Stimulated activated CD8-positive, alpha-beta memory T cell treated with anti-CD3 and anti-CD28 coated beads, Interleukin-12 subunit alpha, Interleukin-12 subunit beta, amount 100 ng/mL, for 24 hours (primary cell): ENCODE data around the gene KRTAP2-3.
"Not testable (repeated sequence)": the region's sequence is repeated elsewhere in the genome, so short reads cannot be mapped to it uniquely, and the experiment has no call there.

Experiments
- DNase-seq: peaks from one replicate; pipeline ENCODE4 v3.0.0-alpha.2; 2020; ENCODE audit errors: extremely low read depth

Gene KRTAP2-3

GRCh38 chr17:41067281-41067680 lies 7.4 kb upstream of the KRTAP2-3 start:
- no peak for DNase-seq

DNA sequence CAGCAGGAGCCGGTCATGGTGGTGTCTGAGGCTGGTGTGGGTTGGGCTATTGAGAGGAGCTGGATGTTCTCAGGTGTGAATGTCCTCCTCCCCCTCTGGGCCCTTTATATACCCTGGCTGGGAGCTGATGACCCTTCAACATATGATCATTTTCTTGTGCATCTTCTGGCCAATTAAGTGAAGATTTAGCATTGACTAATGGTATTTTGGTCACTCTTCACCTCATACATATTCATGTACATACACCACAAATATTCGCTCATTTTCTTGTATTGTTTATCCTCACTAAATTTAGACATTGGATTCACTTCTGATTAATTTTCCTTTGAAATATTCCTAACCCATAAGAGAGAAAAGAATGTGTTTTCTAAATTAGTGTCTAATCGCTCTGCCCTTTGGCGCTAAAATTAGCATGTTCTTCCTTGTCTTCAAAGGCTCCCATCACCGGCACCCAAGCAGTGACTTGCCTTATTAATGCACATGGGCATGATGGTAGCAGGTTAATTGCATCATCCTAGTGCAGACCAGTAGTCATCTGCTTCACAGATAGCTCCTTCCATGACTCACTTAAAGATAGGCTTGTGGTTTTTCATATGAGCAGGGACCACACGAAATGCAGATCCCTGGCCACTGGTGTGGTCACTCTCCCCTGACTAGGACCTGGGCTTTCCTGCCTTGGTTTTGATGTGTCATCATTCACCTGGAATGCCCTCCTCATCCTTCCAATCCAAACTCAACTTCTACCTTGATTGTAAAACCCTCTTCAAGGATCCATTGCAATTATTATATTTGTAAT lies 6.1 kb upstream of the KRTAP2-3 start, which contains the start of gene KRTAP2-4:
Gene KRTAP2-4 (minus strand): TSS at position 51 of the 796 bp plus-strand sequence. CDS start 34 bp downstream, at position 17.
- no peak for DNase-seq

DNA sequence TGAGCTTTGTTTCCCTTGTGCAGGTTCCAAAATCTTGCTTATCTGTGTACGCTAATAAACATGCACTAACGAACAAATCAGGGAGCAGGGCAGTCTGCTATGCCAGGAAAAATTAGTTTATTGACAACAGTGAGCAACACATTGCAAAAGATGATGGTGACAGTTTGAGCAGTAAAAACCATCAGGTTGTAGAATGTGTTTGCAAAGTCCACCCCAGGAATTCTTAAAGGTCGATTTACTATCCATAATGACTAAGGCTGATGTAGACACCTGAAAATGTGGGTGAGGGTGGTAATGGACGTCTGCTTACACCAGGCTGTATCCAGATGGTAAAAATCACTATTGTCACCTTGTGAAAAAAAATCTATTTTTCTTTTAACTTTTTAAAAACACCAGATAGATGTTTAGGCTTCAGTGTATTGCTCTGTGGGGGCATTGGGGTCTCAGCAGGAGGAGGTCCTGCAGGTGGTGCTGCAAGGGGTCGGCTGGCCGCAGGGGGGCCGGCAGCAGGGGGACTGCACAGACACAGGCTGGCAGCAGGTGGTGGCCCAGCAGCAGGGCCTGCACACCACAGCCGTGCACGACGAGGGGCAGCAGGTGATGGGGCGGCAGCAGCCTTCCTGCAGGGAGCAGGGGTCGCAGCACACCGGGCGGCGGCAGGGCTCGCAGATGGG lies 5.2 kb upstream of the KRTAP2-3 start:
- not testable (repeated sequence) for DNase-seq

DNA sequence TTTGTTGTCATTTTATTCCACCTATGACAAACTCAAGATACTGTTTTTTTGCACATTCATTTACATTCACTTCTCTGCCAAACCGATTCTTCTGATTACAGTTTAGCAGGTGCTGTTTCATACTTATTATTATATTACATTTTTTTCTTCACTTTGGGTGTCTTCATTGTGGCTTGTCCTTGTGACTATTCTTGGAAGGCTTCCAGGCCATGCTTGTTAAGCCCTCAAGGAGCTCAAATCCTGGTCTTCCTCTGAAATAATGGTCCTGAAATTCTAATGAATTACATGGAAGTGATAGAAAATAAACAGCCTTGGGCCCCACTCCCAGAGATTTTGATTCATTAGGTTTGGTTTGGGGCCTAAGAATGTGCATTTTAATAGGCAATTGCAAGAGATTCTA lies 4.4 kb upstream of the KRTAP2-3 start:
- DNase-seq: no peak

- no peak for DNase-seq
Measured at GRCh38 chr17:41063449-41063848, 3.5 kb upstream of the KRTAP2-3 start.

DNA sequence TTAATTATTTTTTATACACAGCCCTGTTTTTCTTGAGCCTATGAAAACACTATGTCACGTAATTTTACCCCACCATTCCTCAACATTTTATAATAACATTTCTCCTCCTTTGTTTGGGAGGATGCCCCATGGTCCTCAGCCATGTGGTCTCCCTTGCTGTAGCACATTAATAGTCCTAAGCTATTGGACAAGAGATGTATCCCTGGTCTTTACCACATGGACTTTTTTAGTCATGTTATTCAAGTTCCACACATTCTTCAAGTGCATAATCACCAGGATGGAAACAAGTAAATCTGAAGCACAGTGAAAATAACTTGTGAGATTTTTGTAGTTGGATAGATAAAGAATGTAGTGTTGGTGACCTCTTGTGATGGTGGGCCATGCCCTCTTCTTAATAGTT lies 2.0 kb upstream of the KRTAP2-3 start:
- DNase-seq: no peak

GRCh38 chr17:41059276-41060051 lies 450 bp downstream of the KRTAP2-3 start:
- DNase-seq: not testable (repeated sequence)

GRCh38 chr17:41058741-41059140 lies 1.2 kb downstream of the KRTAP2-3 start:
- no peak for DNase-seq

DNA sequence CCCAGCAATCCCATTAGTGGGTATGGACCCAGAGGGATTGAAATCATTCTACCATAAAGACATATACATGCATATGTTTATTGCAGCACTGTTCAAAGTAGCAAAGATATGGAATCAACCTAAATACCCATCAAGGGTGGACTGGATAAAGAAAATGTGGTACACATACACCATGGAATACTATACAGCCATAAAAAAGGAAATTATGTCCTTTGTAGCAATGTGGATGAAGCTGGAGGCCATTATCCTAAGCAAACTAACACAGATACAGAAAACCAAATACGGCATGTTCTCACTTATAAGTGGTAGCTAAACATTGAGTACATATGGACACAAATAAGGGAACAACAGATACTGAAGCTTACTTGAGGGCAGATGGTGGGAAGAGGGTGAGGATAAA lies 2.4 kb downstream of the KRTAP2-3 start:
- no peak for DNase-seq

GRCh38 chr17:41055130-41055529 lies 4.8 kb downstream of the KRTAP2-3 start, which contains the start of gene KRTAP2-2:
Gene KRTAP2-2, minus strand, starts transcription at chr17:41055230. Its CDS starts 19 bp downstream, at chr17:41055211.
- DNase-seq: not testable (repeated sequence)

GRCh38 chr17:41054556-41054955 lies 5.4 kb downstream of the KRTAP2-3 start:
- DNase-seq: not testable (repeated sequence)

DNA sequence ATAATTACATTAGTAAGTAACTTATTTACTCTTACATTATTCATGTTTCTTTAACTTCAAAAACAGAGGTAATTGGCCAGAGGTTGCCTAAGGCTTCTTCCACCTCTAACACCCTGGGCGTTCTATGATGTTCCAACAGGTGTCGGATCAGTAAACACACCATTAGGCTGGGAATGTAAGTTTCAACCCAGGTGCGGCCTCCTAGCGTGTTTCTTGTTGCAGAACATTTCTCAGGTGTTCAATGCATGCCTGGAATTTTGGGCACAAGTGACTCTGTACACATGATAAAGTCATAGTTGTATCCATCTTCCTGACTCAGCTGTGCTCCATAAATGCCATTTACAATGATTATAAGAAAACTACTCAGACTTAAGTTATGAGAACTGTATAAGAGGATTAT lies 5.9 kb downstream of the KRTAP2-3 start:
- DNase-seq: no peak

DNA sequence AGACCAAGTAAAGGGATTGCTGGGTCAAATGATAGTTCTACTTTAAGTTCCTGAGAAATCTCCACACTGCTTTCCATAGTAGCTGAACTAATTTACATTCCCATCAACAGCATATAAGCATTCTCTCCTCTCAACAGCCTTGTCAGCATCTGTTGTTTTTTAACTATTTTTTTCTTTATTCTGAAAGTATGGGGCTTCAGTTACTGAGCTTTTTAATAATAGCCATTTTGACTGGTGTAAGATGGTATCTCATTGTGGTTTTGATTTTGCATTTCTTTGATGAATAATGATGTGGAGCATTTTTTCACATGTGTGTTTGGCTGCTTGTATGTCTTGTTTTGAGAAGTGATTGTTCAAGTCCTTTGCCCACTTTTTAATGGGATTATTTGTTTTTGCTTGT lies 7.3 kb downstream of the KRTAP2-3 start:
- DNase-seq: no peak

- DNase-seq: no peak
Measured at GRCh38 chr17:41049110-41049509, 10.8 kb downstream of the KRTAP2-3 start.

GRCh38 chr17:41048441-41048840 lies 11.5 kb downstream of the KRTAP2-3 start:
- no peak for DNase-seq

GRCh38 chr17:41046735-41047465 lies 13.0 kb downstream of the KRTAP2-3 start, which contains the start of gene KRTAP2-1:
Gene KRTAP2-1, minus strand, starts transcription at chr17:41047316. Its CDS starts 49 bp downstream, at chr17:41047267.
- not testable (repeated sequence) for DNase-seq

GRCh38 chr17:41042953-41043352 lies 17.0 kb downstream of the KRTAP2-3 start:
- DNase-seq: no peak

- not testable (repeated sequence) for DNase-seq
Measured at GRCh38 chr17:41040783-41041571, 18.9 kb downstream of the KRTAP2-3 start, which contains the start of gene KRTAP1-1. Gene KRTAP1-1, minus strand, starts transcription at chr17:41041450. Its CDS starts 53 bp downstream, at chr17:41041397.

- no peak for DNase-seq
Measured at GRCh38 chr17:41037853-41038350, 22.0 kb downstream of the KRTAP2-3 start.

GRCh38 chr17:41034346-41034935 lies 25.5 kb downstream of the KRTAP2-3 start, which contains the start of gene KRTAP1-3:
Gene KRTAP1-3, minus strand, starts transcription at chr17:41034874. Its CDS starts 53 bp downstream, at chr17:41034821.
- DNase-seq: not testable (repeated sequence)
